HG03139 (cell line): ENCODE results near the gene SLC6A12.

Experiments used
- ATAC-seq: cut with Tn5 transposase; IDR thresholded peaks from one replicate; pipeline ENCODE4 v1.9.1; 2021; ENCODE audit not compliant: unreplicated experiment

SLC6A12 gene

GRCh38 chr12:214003-214741 is at the start of gene SLC6A12:
SLC6A12 (minus strand) TSS chr12:214157; CDS start chr12:209986, 4,171 bp downstream.
- ATAC-seq: no peak

GRCh38 chr12:263574-263973 is 49.6 kb upstream of the SLC6A12 start:
- ATAC-seq: no peak

GRCh38 chr12:262817-263216 is 48.9 kb upstream of the SLC6A12 start, which contains the start of gene SLC6A13:
SLC6A13 (minus strand) TSS chr12:262836; CDS start chr12:260052, 2,784 bp downstream.
- no peak for ATAC-seq

GRCh38 chr12:262113-262512 is 48.2 kb upstream of the SLC6A12 start:
- no peak for ATAC-seq

- no peak for ATAC-seq
Observed at GRCh38 chr12:257521-258321, 43.8 kb upstream of the SLC6A12 start.

- ATAC-seq: no peak
Observed at GRCh38 chr12:256958-257357, 43.0 kb upstream of the SLC6A12 start.

GRCh38 chr12:256225-256624 is 42.3 kb upstream of the SLC6A12 start:
- ATAC-seq: no peak

- no peak for ATAC-seq
Observed at GRCh38 chr12:254912-255311, 41.0 kb upstream of the SLC6A12 start.

- no peak for ATAC-seq
Observed at GRCh38 chr12:254039-254438, 40.1 kb upstream of the SLC6A12 start.

- ATAC-seq: no peak
Observed at GRCh38 chr12:253116-253831, 39.3 kb upstream of the SLC6A12 start.

- no peak for ATAC-seq
Observed at GRCh38 chr12:252636-253035, 38.7 kb upstream of the SLC6A12 start.

GRCh38 chr12:247271-247670 is 33.3 kb upstream of the SLC6A12 start:
- no peak for ATAC-seq

GRCh38 chr12:243381-243780 is 29.4 kb upstream of the SLC6A12 start:
- no peak for ATAC-seq

- ATAC-seq: no peak
Observed at GRCh38 chr12:242496-242895, 28.5 kb upstream of the SLC6A12 start.

- no peak for ATAC-seq
Observed at GRCh38 chr12:241266-241665, 27.3 kb upstream of the SLC6A12 start.

GRCh38 chr12:240566-240965 is 26.6 kb upstream of the SLC6A12 start:
- ATAC-seq: no peak

- no peak for ATAC-seq
Observed at GRCh38 chr12:238736-239398, 24.9 kb upstream of the SLC6A12 start.

GRCh38 chr12:238116-238515 is 24.2 kb upstream of the SLC6A12 start:
- ATAC-seq: no peak

GRCh38 chr12:237026-237815 is 23.3 kb upstream of the SLC6A12 start:
- ATAC-seq: no peak

GRCh38 chr12:236445-236844 is 22.5 kb upstream of the SLC6A12 start:
- no peak for ATAC-seq
